ENCODE data around the gene GPR146. TPM values are rescaled to one million over a fixed set of nuclear protein-coding genes. Genes with fewer than 3 reads are reported as not detected.
A peak's percentile ranks its signal among the peaks of the same experiment; 100 is the strongest.

Gene GPR146
- total and polyA plus RNA-seq, 2 of the 8 experiments (the other 6 are each of a cell fraction or from before 2014, with no cell fraction given), result 1.8 to 2.7 TPM

- Histone ChIP-seq H3K56ac (replicated peaks; ENCODE audit: insufficient read length, low read depth, low read length) (no peak overlapping the region), H2BK15ac (ENCODE audit: low read length) (no peak overlapping the region), H4K20me1 (replicated peaks in 1 of 2; ENCODE audit: control insufficient read depth in 1 of 2, insufficient read depth in 2 of 2, low read length in 2 of 2) (peaks cover 0 to 4% of the 10 kb centered on the region in 2 experiments), H2BK120ac (replicated peaks; ENCODE audit: low read depth, low read length) (no peak overlapping the region), H4K91ac (replicated peaks; ENCODE audit: insufficient read length, low read length) (no peak overlapping the region), H3K9ac (replicated peaks in 1 of 4; ENCODE audit: extremely low read depth in 1 of 4, low read depth in 3 of 4, low read length in 3 of 4) (no peak overlapping the region), H2AK5ac (ENCODE audit: low read depth, low read length) (no peak overlapping the region), H3K18ac (ENCODE audit: extremely low read depth, low read length) (no peak overlapping the region), H4K5ac (ENCODE audit: insufficient read length, low read depth, low read length) (no peak overlapping the region), H2BK5ac (ENCODE audit: low read depth, low read length) (no peak overlapping the region; the same call in 1 of the 2 replicates), H3K4me3 (ENCODE audit: extremely low read depth in 1 of 4, insufficient read depth in 2 of 4, low read depth in 3 of 4, low read length in 4 of 4) (no peak overlapping the region), H3K36me3 (ENCODE audit: control insufficient read depth in 2 of 4, insufficient read depth in 4 of 4, low read length in 3 of 4) (peaks cover 0 to 11% (median 0%) of the 10 kb centered on the region in 4 experiments; a peak in 1 of 8 replicates), H3K14ac (ENCODE audit: insufficient read length) (no peak overlapping the region), H3K4me2 (ENCODE audit: insufficient read depth in 1 of 2, low read depth in 2 of 2, low read length in 2 of 2) (no peak overlapping the region), H3K79me2 (ENCODE audit: control insufficient read depth in 1 of 2, insufficient read depth in 2 of 2, low read length in 2 of 2) (no peaks in the 10 kb centered on the region), H3K27me3 (replicated peaks in 1 of 4; ENCODE audit: control insufficient read depth in 3 of 4, extremely low read depth in 1 of 4, insufficient read depth in 3 of 4, low read length in 3 of 4) (no peaks in the 10 kb centered on the region), H3K27ac (ENCODE audit: low read depth, low read length) (no peak overlapping the region), H2BK20ac (ENCODE audit: low read length) (no peak overlapping the region), H3K9me3 (ENCODE audit: insufficient read depth in 2 of 2, low read depth in 1 of 2, low read length in 1 of 2) (no peaks in the 10 kb centered on the region), H3K23me2 (ENCODE audit: low read depth, low read length) (no peaks in the 10 kb centered on the region), H3K23ac (ENCODE audit: insufficient read length) (no peak overlapping the region), H4K8ac (ENCODE audit: extremely low read depth, insufficient read depth, low read length) (peak overlapping the region; percentile 84), H3K4me1 (replicated peaks in 1 of 4; ENCODE audit: control insufficient read depth in 3 of 4, insufficient read depth in 4 of 4, low read length in 3 of 4) (peaks cover 3 to 23% (median 14%) of the 10 kb centered on the region in 4 experiments), H2BK12ac (ENCODE audit: low read depth, low read length) (no peak overlapping the region), H2AFZ (ENCODE audit: low read length) (no peak overlapping the region), H3K4ac (replicated peaks; ENCODE audit: insufficient read length, low read depth, low read length) (no peak overlapping the region), H3K79me1 (ENCODE audit: low read depth, low read length) (peaks cover 5% of the 10 kb centered on the region; the same call in 1 of the 2 replicates)
- ChIA-PET CTCF (ENCODE audit: partially characterized antibody) (interaction anchor here (1.3 to 8.1 kb wide), 8 partner anchors 10 to 73 kb away, joined by 3 to 76 read pairs (median 19); partner anchors contain the start of gene GPR146), POLR2A (ENCODE audit: partially characterized antibody) (interaction anchor here (1.2 kb wide), 1 partner anchor 10 kb away, joined by 3 read pairs; no protein-coding TSS in a partner anchor)
- DNase-seq (ENCODE audit: low read depth in 1 of 2, low spot score in 2 of 2), result no peak
- no peak for FAIRE-seq
- 90% methylated on average over 32 of the region's 32 CpGs; no CpG with 5 or more reads in 1 of the 2 experiments for WGBS, 2 experiments (ENCODE audit: extremely low coverage in 1 of 2, insufficient coverage in 1 of 2, insufficient read length in 1 of 2, insufficient replicate concordance in 2 of 2, low coverage in 1 of 2, low lambda C conversion rate in 2 of 2, missing lambda C conversion rate in 1 of 2)
- TF ChIP-seq SUZ12 (IDR thresholded peaks at IDR 0.05; ENCODE audit: low read length), result no peak
- TF ChIP-seq, protein P1, sequence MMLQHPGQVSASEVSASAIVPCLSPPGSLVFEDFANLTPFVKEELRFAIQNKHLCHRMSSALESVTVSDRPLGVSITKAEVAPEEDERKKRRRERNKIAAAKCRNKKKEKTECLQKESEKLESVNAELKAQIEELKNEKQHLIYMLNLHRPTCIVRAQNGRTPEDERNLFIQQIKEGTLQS (IDR thresholded peaks at IDR 0.05; ENCODE audit: insufficient read depth, low read depth, low read length), result no peak
- TF ChIP-seq FOSL1 (IDR thresholded peaks at IDR 0.05; ENCODE audit: insufficient read depth, low read depth, low read length), result no peak
- no peak for TF ChIP-seq GABPA (IDR thresholded peaks at IDR 0.05; ENCODE audit: borderline replicate concordance, insufficient read depth, low read length)
- no peak for TF ChIP-seq TBP (IDR thresholded peaks at IDR 0.05; ENCODE audit: low read depth, low read length)
- no peak for TF ChIP-seq EGR1 (IDR thresholded peaks at IDR 0.05; ENCODE audit: borderline replicate concordance, low read depth, low read length)
- no peak for TF ChIP-seq BACH1 (IDR thresholded peaks at IDR 0.05; ENCODE audit: low read length)
- TF ChIP-seq RFX5 (IDR thresholded peaks at IDR 0.05; ENCODE audit: borderline replicate concordance, low read depth, low read length), result no peak
- TF ChIP-seq SRF (IDR thresholded peaks at IDR 0.05; ENCODE audit: low read depth, low read length), result no peak
- no peak for TF ChIP-seq YY1 (IDR thresholded peaks at IDR 0.05; ENCODE audit: low read depth, low read length)
- no peak for TF ChIP-seq CREB1 (IDR thresholded peaks at IDR 0.05)
- TF ChIP-seq E2F6 (IDR thresholded peaks at IDR 0.05), result no peak
- no peak for TF ChIP-seq RBBP5 (IDR thresholded peaks at IDR 0.05; ENCODE audit: borderline replicate concordance, low read depth, low read length)
These were observed 10.6 kb downstream of the GPR146 start for GRCh38 chr7:1054861-1055450.

All from H1 (cell line).